GM23338 (cell line): ENCODE measurements around the gene SIX5.

Experiments
- CREB1 ChIP-seq: fragments of 250-450 bp; sonication (Bioruptor Pico); IDR thresholded peaks from 2 replicates; pipeline ENCODE4 v1.5.0; 2020; ENCODE audit warnings: low read depth, mild to moderate bottlenecking, moderate library complexity
- EZH2 ChIP-seq: fragments of 200-600 bp; sonication (generic); IDR thresholded peaks from one replicate; pipeline ENCODE4 v1.8.0; 2017; ENCODE audit warnings: antibody characterized with exemption, mild to moderate bottlenecking, low read depth; ENCODE audit not compliant: unreplicated experiment
- EZH2phosphoT487 ChIP-seq: fragments of 200-600 bp; sonication (generic); IDR thresholded peaks from one replicate; pipeline ENCODE4 v1.8.1; 2018; ENCODE audit warnings: antibody characterized with exemption; ENCODE audit not compliant: unreplicated experiment
- JUNB ChIP-seq: IDR thresholded peaks from one replicate; pipeline ENCODE4 v1.6.1; 2016; ENCODE audit warnings: antibody characterized with exemption; ENCODE audit not compliant: unreplicated experiment
- POLR2AphosphoS5 ChIP-seq: IDR thresholded peaks from 2 replicates; pipeline ENCODE4 v1.6.1; 2016; ENCODE audit warnings: antibody characterized with exemption, low read depth
- STAT1 ChIP-seq: IDR thresholded peaks from one replicate; pipeline ENCODE4 v1.6.1; 2016; ENCODE audit warnings: antibody characterized with exemption; ENCODE audit not compliant: unreplicated experiment
- ZNF114 ChIP-seq: fragments of 250-450 bp; sonication (Bioruptor Pico); IDR thresholded peaks from 2 replicates; pipeline ENCODE4 v1.5.0; 2020; ENCODE audit warnings: mild to moderate bottlenecking, moderate library complexity
- ZNF331 ChIP-seq: fragments of 250-450 bp; sonication (Bioruptor Pico); IDR thresholded peaks from 2 replicates; pipeline ENCODE4 v1.5.0; 2020; ENCODE audit warnings: low read depth, mild to moderate bottlenecking, moderate library complexity
- TF ChIP-seq, protein P1 (sequence below), 2 experiments: fragments of 200-600 bp in 1 of 2; sonication (generic) in 1 of 2; conservative IDR thresholded peaks; 2 replicates each; pipeline versions ENCODE4 v1.5.1 to v1.6.1; 2016 to 2017; ENCODE audit warnings: antibody characterized with exemption in 2 of 2, low read depth in 2 of 2, mild to moderate bottlenecking in 2 of 2, moderate library complexity in 1 of 2
- TF ChIP-seq, protein P2 (sequence below): IDR thresholded peaks from one replicate; pipeline ENCODE4 v1.6.1; 2018; ENCODE audit warnings: antibody characterized with exemption; ENCODE audit not compliant: unreplicated experiment

DNA sequence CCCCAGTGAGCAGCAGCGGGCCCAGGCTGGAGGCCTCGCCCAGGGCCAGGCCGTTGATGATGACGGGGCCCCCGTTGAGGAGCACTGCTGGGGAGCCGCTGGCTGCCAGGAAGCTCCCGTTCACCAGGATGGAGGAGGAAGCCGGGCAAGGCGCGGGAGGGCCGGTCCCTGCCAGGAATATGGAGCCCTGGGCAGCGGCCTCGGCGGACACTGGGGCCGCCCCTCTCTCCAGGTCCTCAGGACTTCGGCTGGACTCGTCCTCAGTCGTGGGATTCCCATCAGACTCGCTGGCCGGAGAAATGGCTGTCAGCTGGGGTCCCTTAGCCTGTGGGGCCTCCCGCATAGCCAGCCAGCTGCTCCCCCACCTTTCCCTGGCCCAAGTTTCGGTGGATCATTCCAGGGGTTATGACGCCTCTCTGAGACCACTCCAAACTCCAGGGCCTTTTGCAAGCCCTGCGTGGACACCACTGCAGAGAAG, 2.1 kb downstream of the SIX5 start:
- TF ChIP-seq, protein P1, sequence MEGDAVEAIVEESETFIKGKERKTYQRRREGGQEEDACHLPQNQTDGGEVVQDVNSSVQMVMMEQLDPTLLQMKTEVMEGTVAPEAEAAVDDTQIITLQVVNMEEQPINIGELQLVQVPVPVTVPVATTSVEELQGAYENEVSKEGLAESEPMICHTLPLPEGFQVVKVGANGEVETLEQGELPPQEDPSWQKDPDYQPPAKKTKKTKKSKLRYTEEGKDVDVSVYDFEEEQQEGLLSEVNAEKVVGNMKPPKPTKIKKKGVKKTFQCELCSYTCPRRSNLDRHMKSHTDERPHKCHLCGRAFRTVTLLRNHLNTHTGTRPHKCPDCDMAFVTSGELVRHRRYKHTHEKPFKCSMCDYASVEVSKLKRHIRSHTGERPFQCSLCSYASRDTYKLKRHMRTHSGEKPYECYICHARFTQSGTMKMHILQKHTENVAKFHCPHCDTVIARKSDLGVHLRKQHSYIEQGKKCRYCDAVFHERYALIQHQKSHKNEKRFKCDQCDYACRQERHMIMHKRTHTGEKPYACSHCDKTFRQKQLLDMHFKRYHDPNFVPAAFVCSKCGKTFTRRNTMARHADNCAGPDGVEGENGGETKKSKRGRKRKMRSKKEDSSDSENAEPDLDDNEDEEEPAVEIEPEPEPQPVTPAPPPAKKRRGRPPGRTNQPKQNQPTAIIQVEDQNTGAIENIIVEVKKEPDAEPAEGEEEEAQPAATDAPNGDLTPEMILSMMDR (conservative IDR thresholded peaks at IDR 0.05; ENCODE audit: low read depth in 2 of 2) = no peak
- no peak for TF ChIP-seq ZNF114 (CRISPR knock-in tag)
- TF ChIP-seq EZH2 = no peak
- TF ChIP-seq POLR2AphosphoS5 = no peak
- TF ChIP-seq, protein P2, sequence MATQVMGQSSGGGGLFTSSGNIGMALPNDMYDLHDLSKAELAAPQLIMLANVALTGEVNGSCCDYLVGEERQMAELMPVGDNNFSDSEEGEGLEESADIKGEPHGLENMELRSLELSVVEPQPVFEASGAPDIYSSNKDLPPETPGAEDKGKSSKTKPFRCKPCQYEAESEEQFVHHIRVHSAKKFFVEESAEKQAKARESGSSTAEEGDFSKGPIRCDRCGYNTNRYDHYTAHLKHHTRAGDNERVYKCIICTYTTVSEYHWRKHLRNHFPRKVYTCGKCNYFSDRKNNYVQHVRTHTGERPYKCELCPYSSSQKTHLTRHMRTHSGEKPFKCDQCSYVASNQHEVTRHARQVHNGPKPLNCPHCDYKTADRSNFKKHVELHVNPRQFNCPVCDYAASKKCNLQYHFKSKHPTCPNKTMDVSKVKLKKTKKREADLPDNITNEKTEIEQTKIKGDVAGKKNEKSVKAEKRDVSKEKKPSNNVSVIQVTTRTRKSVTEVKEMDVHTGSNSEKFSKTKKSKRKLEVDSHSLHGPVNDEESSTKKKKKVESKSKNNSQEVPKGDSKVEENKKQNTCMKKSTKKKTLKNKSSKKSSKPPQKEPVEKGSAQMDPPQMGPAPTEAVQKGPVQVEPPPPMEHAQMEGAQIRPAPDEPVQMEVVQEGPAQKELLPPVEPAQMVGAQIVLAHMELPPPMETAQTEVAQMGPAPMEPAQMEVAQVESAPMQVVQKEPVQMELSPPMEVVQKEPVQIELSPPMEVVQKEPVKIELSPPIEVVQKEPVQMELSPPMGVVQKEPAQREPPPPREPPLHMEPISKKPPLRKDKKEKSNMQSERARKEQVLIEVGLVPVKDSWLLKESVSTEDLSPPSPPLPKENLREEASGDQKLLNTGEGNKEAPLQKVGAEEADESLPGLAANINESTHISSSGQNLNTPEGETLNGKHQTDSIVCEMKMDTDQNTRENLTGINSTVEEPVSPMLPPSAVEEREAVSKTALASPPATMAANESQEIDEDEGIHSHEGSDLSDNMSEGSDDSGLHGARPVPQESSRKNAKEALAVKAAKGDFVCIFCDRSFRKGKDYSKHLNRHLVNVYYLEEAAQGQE = no peak
- TF ChIP-seq JUNB = no peak
- no peak for TF ChIP-seq ZNF331 (CRISPR knock-in tag)
- no peak for TF ChIP-seq EZH2phosphoT487
- no peak for TF ChIP-seq CREB1 (CRISPR knock-in tag)
- no peak for TF ChIP-seq STAT1
